GM12872 (cell line): Measurements from ENCODE around the gene ARID5B.

Experiments
- TF ChIP-seq, protein P1 (sequence below): IDR thresholded peaks from 3 replicates; pipeline ENCODE4 v1.5.1; 2011; ENCODE audit warnings: low read depth, mild to moderate bottlenecking, low read length, moderate library complexity; ENCODE audit not compliant: insufficient read depth

The ARID5B gene

DNA sequence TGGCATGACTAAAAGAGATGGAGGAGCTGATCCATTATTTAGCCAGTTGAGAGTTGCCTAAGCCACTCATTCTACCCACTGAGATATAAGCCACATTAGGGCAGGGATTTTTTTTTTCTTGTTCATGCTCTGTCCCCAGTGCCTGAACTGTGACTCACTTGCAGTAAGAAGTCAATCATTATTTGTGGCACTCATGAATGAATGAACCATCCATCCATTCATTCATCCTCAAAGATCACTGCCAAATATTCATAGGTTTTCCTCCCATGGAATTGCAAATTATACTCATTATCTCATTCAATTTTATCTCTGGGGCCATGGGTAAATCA is 22.8 kb upstream of the ARID5B start:
- TF ChIP-seq, protein P1, sequence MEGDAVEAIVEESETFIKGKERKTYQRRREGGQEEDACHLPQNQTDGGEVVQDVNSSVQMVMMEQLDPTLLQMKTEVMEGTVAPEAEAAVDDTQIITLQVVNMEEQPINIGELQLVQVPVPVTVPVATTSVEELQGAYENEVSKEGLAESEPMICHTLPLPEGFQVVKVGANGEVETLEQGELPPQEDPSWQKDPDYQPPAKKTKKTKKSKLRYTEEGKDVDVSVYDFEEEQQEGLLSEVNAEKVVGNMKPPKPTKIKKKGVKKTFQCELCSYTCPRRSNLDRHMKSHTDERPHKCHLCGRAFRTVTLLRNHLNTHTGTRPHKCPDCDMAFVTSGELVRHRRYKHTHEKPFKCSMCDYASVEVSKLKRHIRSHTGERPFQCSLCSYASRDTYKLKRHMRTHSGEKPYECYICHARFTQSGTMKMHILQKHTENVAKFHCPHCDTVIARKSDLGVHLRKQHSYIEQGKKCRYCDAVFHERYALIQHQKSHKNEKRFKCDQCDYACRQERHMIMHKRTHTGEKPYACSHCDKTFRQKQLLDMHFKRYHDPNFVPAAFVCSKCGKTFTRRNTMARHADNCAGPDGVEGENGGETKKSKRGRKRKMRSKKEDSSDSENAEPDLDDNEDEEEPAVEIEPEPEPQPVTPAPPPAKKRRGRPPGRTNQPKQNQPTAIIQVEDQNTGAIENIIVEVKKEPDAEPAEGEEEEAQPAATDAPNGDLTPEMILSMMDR = no peak

DNA sequence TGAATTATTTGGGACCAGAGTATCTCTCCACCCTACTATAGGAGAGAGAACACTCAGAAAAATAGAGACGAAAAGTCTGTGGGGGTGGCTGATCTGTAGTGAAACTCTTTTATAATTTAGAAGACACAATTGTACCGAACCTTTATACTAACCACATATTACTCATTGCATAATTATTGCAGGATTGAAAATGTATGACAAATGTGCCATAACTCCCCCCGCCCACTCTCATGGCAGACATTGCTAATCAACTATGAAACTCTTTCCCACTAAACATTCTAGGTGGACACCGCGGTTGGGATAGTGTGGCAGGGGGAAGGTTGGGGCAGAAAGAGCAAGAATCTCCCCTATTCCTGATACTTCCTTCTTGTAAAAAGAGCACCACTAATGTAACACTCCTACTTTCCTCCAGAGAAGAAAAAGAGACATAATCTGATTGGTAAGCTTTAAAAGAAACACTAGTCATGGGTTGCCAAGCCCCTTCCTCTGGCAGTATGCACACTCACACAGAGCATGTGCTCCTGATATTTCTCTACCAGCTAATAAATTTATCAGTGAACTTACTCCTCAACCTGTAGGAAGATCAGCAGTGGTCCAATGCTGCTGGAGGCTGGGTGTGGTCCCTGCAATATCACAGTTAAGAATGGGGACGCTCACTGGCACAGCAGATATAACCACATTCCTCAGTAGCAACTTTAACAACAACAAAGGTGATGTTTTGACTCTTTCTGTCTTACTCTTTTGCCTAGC is 18.7 kb upstream of the ARID5B start:
- TF ChIP-seq, protein P1 = no peak

DNA sequence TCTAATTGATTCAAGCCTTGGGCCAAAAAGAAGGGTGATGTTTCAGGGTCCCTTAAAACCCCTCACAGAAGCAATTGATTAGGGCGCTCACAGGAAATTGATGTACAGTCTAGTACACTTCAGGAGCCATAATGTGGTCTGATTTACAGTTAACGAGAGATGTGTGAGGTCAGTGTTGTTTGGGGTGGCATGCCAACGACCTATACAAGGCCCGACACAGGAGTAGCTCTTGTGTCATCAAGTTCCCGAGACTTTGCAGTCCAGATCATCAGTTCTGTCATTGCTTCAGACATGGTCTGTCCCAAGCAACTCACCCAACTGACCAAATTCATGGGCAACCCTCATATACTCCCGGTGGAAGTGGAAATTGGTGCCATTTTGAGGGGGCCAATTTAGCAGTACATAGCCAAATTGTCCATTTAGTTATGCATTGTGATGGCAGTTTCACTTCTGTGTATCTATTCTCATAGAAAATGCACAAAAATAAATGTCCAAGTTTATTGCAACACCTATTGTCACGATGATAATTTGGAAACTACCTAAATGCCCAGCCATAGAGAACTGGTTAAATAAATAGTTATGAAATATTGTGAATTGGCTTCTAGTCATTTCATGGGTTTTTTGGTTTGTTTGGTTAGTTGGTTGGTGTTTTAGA is 18.0 kb upstream of the ARID5B start:
- TF ChIP-seq, protein P1 = no peak

DNA sequence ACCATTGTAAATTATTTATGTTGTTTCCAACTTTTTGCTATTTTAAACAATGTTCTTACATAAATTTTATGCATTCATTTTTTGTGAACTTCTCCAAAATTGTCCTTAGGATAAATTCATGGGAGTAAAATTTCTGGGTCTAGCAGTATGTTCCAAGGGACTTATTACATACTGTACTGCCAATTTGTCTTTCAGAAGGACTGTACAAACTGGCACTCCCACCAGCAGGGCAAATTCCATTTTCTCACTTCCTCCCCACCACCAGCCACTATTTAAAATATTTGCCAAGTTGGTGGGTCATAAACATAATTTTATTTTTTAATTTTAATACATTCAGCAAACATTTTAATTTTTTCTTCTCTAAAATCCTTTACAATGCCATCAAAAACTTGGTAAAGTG is 13.7 kb upstream of the ARID5B start:
- TF ChIP-seq, protein P1 = no peak

DNA sequence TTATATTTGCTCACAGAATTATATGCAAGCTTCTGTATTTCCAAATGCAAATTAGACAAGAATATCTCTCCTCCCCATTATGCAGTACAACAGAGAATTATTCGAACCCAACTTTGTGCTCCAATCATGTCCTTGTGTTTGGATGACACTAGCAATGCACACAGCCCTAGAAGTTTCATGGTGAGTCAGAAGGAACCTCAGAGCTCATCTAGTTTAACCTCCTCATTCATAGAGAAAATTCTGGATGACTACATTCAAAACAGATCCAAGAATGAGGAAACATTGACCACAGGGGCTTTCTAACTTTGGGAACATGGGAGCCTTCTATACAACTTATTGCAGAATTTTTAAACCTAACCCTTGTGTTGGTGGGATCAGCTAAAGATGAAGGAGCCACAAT is 12.8 kb upstream of the ARID5B start:
- TF ChIP-seq, protein P1 = no peak

DNA sequence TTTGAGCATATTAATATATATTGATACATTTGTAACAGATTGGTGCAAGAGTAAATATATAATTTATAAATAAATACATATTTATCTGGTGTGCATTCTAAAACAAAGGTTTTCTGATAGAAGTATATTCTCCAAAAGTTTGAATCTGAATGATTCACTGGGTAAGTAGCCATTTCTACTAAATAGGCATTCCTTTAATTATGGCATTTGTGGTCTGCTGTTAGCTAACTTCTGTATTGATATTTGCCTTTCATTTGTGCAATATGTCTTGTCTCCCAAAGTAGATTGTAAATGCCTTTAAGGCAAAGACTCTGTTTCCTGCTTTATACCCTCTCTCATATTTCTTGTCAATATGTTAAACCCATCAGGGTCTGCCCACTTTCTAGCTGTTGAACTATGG is 11.1 kb upstream of the ARID5B start:
- TF ChIP-seq, protein P1 = no peak

DNA sequence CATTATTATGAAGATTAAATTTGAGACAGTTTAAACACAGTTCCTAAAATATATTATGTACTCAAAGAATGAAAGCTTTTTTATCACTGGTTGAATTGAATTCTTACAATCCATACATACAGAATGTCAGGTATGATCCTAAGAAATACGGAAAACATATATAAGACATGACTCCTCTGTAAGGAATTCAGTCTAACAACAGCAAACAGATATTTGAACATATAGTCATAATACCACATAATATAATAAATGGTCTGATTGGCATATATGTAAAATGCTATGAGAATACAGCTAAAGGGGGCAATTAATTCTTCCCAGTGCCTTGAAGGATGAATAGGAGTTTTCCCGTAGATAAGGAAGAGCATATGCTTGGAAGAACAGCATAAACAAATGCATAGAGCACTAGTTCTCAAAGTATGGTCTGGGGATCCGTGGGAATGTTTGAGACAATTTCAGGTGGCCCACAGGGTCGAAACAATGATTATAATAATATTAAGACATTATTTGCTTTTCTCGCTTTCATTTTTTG is 10.6 kb upstream of the ARID5B start:
- TF ChIP-seq, protein P1 = no peak
